HepG2 (cell line): ENCODE data around the gene LEFTY2. TPM values are rescaled to one million over a fixed set of nuclear protein-coding genes. Genes with fewer than 3 reads are reported as not detected.

Experiments
- ATAC-seq: fragments of 200-7000 bp; cut with Tn5 transposase; 3 replicates; pipeline ENCODE4 v1.9.1; 2020; ENCODE audit warnings: mild to moderate bottlenecking, moderate library complexity
- BruUV-seq: library from RNA; stranded (reverse); fragments of 400-500 nt; replicated peaks from 2 replicates; lab custom pipeline; 2021; lab: Mats Ljungman, UMichigan
- CTCF ChIA-PET: fragments of 300-600 bp; formaldehyde crosslinking; extraction: SDS; loops from one replicate; lab custom pipeline; 2021; ENCODE audit warnings: low total read pairs, inconsistent platforms, low intra/inter-chr PET ratio; lab: Yijun Ruan, JAX
- POLR2A ChIA-PET: fragments of 350-600 bp; sonication (Branson Sonifier 250); formaldehyde crosslinking; loops from one replicate; lab custom pipeline; 2020; ENCODE audit warnings: antibody characterized with exemption, inconsistent platforms; lab: Yijun Ruan, JAX
- DNase-seq: peaks from one replicate; pipeline ENCODE4 v3.0.0-alpha.2; 2015; ENCODE audit warnings: low spot score
- FAIRE-seq: peaks from 3 replicates; lab custom pipeline; 2011; peaks lifted over from hg19 to GRCh38; lab: Jason Lieb, UNC
- H2AFZ ChIP-seq: one replicate; pipeline ENCODE4 v1.6.1; 2011; ENCODE audit warnings: low read length, inconsistent platforms
- H3K27ac ChIP-seq: fragments of 300-600 bp; 3 replicates; pipeline ENCODE4 v1.8.0; 2011; ENCODE audit warnings: mixed run types, mild to moderate bottlenecking, mixed read lengths, low read length, inconsistent platforms; ENCODE audit not compliant: insufficient read depth; ENCODE audit errors: extremely low read length
- H3K27me3 ChIP-seq, 2 experiments: fragments of 200-600 bp in 1 of 2; 2 replicates in 1 of 2; 3 replicates in 1 of 2; pipeline versions ENCODE4 v1.6.0 to v1.8.0; 2011; ENCODE audit warnings: low read length in 2 of 2, mild to moderate bottlenecking in 2 of 2, moderate library complexity in 2 of 2, inconsistent platforms in 1 of 2; ENCODE audit not compliant: insufficient read depth in 2 of 2, control insufficient read depth in 1 of 2
- H3K36me3 ChIP-seq, 2 experiments: fragments of 200-600 bp in 1 of 2; replicated peaks in 1 of 2; 2 replicates in 1 of 2; 3 replicates in 1 of 2; pipeline versions ENCODE4 v1.5.1 to v1.8.0; 2011; ENCODE audit warnings: low read length in 2 of 2, inconsistent platforms in 1 of 2; ENCODE audit not compliant: insufficient read depth in 2 of 2, control insufficient read depth in 1 of 2
- H3K4me1 ChIP-seq: 2 replicates; pipeline ENCODE4 v1.5.1; 2012; ENCODE audit warnings: low read length, inconsistent platforms; ENCODE audit not compliant: insufficient read depth
- H3K4me2 ChIP-seq: 2 replicates; pipeline ENCODE4 v1.6.0; 2011; ENCODE audit warnings: low read depth, low read length, inconsistent platforms
- H3K4me3 ChIP-seq, 3 experiments: fragments of 200-600 bp in 1 of 3; sonication (generic), shearing (Covaris generic) in 1 of 3; replicated peaks in 1 of 3; 2 replicates each; pipeline ENCODE4 v1.5.1; 2011 to 2016; ENCODE audit warnings: low read length in 3 of 3, inconsistent platforms in 2 of 3, low read depth in 2 of 3, mild to moderate bottlenecking in 2 of 3, control low read depth in 1 of 3, mixed read lengths in 1 of 3; ENCODE audit not compliant: insufficient read depth in 1 of 3
- H3K79me2 ChIP-seq: one replicate; pipeline ENCODE4 v1.6.1; 2011; ENCODE audit warnings: low read length, inconsistent platforms; ENCODE audit not compliant: insufficient read depth
- H3K9ac ChIP-seq: 2 replicates; pipeline ENCODE4 v1.6.0; 2011; ENCODE audit warnings: mild to moderate bottlenecking, low read depth, low read length, inconsistent platforms; ENCODE audit not compliant: insufficient read depth
- H3K9me3 ChIP-seq: 2 replicates; pipeline ENCODE4 v1.5.1; 2012; ENCODE audit warnings: mild to moderate bottlenecking, low read length
- H4K20me1 ChIP-seq: 2 replicates; pipeline ENCODE4 v1.6.0; 2011; ENCODE audit warnings: inconsistent platforms, mild to moderate bottlenecking, low read length, moderate library complexity; ENCODE audit not compliant: insufficient read depth
- ATRX ChIP-seq: sonication (generic); formaldehyde crosslinking; IDR thresholded peaks from 2 replicates; pipeline ENCODE4 v1.4.0; 2020; ENCODE audit warnings: missing genetic modification reagents, borderline replicate concordance
- HIVEP1 ChIP-seq: sonication (generic); formaldehyde crosslinking; IDR thresholded peaks from 2 replicates; pipeline ENCODE4 v1.4.0; 2020; ENCODE audit warnings: mild to moderate bottlenecking, missing genetic modification reagents
- PRMT3 ChIP-seq: sonication (generic); formaldehyde crosslinking; IDR thresholded peaks from 2 replicates; pipeline ENCODE4 v1.8.1; 2022; ENCODE audit warnings: low read depth, mild to moderate bottlenecking, moderate library complexity, missing genetic modification reagents, borderline replicate concordance
- SNRNP70 ChIP-seq: fragments of 200-400 bp; formaldehyde crosslinking; IDR thresholded peaks from 2 replicates; pipeline ENCODE4 v1.6.1; 2017; ENCODE audit warnings: mild to moderate bottlenecking, low read depth, low read length, moderate library complexity
- SP140L ChIP-seq: sonication (generic); formaldehyde crosslinking; IDR thresholded peaks from 2 replicates; pipeline ENCODE4 v1.4.0; 2020; ENCODE audit warnings: missing genetic modification reagents, borderline replicate concordance
- ZBTB33 ChIP-seq: sonication (generic); formaldehyde crosslinking; IDR thresholded peaks from 2 replicates; pipeline ENCODE4 v1.4.0; 2020; ENCODE audit warnings: missing genetic modification reagents
- ZC3H13 ChIP-seq: sonication (generic); formaldehyde crosslinking; IDR thresholded peaks from 2 replicates; pipeline ENCODE4 v1.8.1; 2023; ENCODE audit warnings: mild to moderate bottlenecking, missing genetic modification reagents, moderate library complexity
- ZNF329 ChIP-seq: sonication (generic); formaldehyde crosslinking; IDR thresholded peaks from 2 replicates; pipeline ENCODE4 v1.9.0; 2021; ENCODE audit warnings: low read depth, mild to moderate bottlenecking, missing genetic modification reagents
- ZNF335 ChIP-seq: sonication (generic); formaldehyde crosslinking; IDR thresholded peaks from 2 replicates; pipeline ENCODE4 v1.4.0; 2020; ENCODE audit warnings: missing genetic modification reagents
- ZNF563 ChIP-seq: sonication (generic); formaldehyde crosslinking; IDR thresholded peaks from 2 replicates; pipeline ENCODE4 v1.8.0; 2022; ENCODE audit warnings: mild to moderate bottlenecking, moderate library complexity, missing genetic modification reagents
- ZNF619 ChIP-seq: sonication (generic); formaldehyde crosslinking; IDR thresholded peaks from 2 replicates; pipeline ENCODE4 v1.4.0; 2020; ENCODE audit warnings: mild to moderate bottlenecking, missing genetic modification reagents
- ZNF674 ChIP-seq: sonication (generic); formaldehyde crosslinking; IDR thresholded peaks from 2 replicates; pipeline ENCODE4 v1.5.0; 2020; ENCODE audit warnings: low read depth, mild to moderate bottlenecking, missing genetic modification reagents
- ZNF703 ChIP-seq: sonication (generic); formaldehyde crosslinking; IDR thresholded peaks from 2 replicates; pipeline ENCODE4 v1.5.1; 2020; ENCODE audit warnings: missing genetic modification reagents, mild to moderate bottlenecking, moderate library complexity, borderline replicate concordance
- ZNF724P ChIP-seq: sonication (generic); formaldehyde crosslinking; IDR thresholded peaks from 2 replicates; pipeline ENCODE4 v1.8.0; 2022; ENCODE audit warnings: missing genetic modification reagents, borderline replicate concordance
- ZNF782 ChIP-seq: sonication (generic); formaldehyde crosslinking; IDR thresholded peaks from 2 replicates; pipeline ENCODE4 v1.4.0; 2020; ENCODE audit warnings: missing genetic modification reagents, mild to moderate bottlenecking, borderline replicate concordance
- WGBS: methylation state at CpG from one replicate; pipeline ENCODE4 v1.1.6; 2017; ENCODE audit warnings: low lambda C conversion rate; 5-methylcytosine and 5-hydroxymethylcytosine counted together
- in situ Hi-C: cut with HindIII; loops from 2 replicates; pipeline ENCODE4 v1.10.0; 2017; ENCODE audit warnings: low pct_unique_long_range_greater_than_20kb; ENCODE audit not compliant: extremely low pct_ligation_motif_present
- intact Hi-C: fragments of 100-400 bp; cut with micrococcal nuclease; formaldehyde crosslinking; loops from one replicate; pipeline ENCODE4 v1.10.0; 2022; ENCODE audit not compliant: unreplicated experiment
- polyA plus RNA-seq, 8 experiments: library from polyadenylated mRNA; depleted of rRNA in 3 of 8; stranded (reverse) in 7 of 8; unstranded in 1 of 8; fragments of >200 nt; fragmentation: Illumina TruSeq in 4 of 8; extraction: Trizol in 4 of 8; gene quantifications; 2 replicates each; pipeline versions ENCODE4 v1.2.1 to v1.2.3, GENCODE V29; 2011 to 2016; ENCODE audit warnings: low read depth in 4 of 8, missing spikeins in 1 of 8, mixed read lengths in 1 of 8; ENCODE audit not compliant: insufficient read depth in 1 of 8
- total RNA-seq, 5 experiments: library from RNA; depleted of rRNA; stranded (reverse); fragments of >200 nt; fragmentation: Illumina TruSeq; extraction: Trizol; gene quantifications; 2 replicates each; pipeline ENCODE4 v1.2.3, GENCODE V29; 2016; ENCODE audit warnings: low read depth in 1 of 5
- TF ChIP-seq, protein P1 (sequence below): sonication (generic); formaldehyde crosslinking; IDR thresholded peaks from 2 replicates; pipeline ENCODE4 v1.5.0; 2020; ENCODE audit warnings: missing genetic modification reagents

The LEFTY2 gene
- total and polyA plus RNA-seq, 2 of the 13 experiments (the other 11 are each of a cell fraction or from before 2014, with no cell fraction given): 0.13 to 0.33 TPM

DNA sequence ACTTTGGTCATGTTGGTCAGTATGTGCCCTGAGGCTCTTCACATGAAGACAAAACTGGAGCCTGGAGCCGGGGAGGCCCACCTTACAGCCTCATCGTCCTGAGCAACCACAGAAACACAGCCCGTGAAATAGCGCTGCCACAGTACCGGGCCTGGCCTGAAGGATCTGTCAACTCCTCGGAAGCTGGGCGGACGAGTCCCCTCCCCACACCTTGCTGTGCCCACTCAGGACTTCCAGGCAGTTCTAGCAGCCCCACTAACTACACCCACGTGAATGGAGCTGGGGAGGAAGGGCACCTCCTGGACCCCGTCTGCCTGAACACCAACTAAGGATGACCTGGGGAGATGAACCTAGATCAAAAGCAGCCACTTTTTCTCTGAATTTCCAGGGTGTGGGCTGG lies 33.4 kb upstream of the LEFTY2 start:
- ChIA-PET CTCF (interaction anchor here (5.6 kb wide), 1 partner anchor 500 kb away, joined by 65 read pairs; no protein-coding TSS in a partner anchor), POLR2A (no interaction called here)
- H3K9me3 ChIP-seq: no peaks in the 10 kb centered on the region
- no TSS peak for BruUV-seq
- peak; percentile 15; the same call in 1 of the 3 replicates for ATAC-seq
- no peaks in the 10 kb centered on the region for H3K79me2 ChIP-seq
- no peak for DNase-seq
- no peaks in the 10 kb centered on the region for H4K20me1 ChIP-seq
- no peaks in the 10 kb centered on the region for H3K27me3 ChIP-seq
- in situ Hi-C loops: loop anchor here (25.0 kb wide), 1 partner anchor 662 kb away; no protein-coding TSS in a partner anchor
- WGBS: 59% methylated on average over 6 of the region's 10 CpGs
- no peaks in the 10 kb centered on the region for H3K4me1 ChIP-seq
- no peak for TF ChIP-seq ZNF619 (CRISPR knock-in tag)
- peak; percentile 31; the same call in 1 of the 2 replicates for TF ChIP-seq ZBTB33 (CRISPR knock-in tag)
- intact Hi-C loops: loop anchor here (10.0 kb wide), 2 partner anchors 90 to 200 kb away; partner anchors contain the start of genes LEFTY1, SRP9 and TMEM63A
- no peak overlapping the region for H3K9ac ChIP-seq
- no peak overlapping the region for H3K27ac ChIP-seq
- no peak overlapping the region for H2AFZ ChIP-seq
- H3K36me3 ChIP-seq: peaks cover 0 to 1% of the 10 kb centered on the region in 2 experiments; a peak in 1 of 5 replicates
- no peak overlapping the region for H3K4me3 ChIP-seq
- no peak for FAIRE-seq
- no peak overlapping the region for H3K4me2 ChIP-seq

DNA sequence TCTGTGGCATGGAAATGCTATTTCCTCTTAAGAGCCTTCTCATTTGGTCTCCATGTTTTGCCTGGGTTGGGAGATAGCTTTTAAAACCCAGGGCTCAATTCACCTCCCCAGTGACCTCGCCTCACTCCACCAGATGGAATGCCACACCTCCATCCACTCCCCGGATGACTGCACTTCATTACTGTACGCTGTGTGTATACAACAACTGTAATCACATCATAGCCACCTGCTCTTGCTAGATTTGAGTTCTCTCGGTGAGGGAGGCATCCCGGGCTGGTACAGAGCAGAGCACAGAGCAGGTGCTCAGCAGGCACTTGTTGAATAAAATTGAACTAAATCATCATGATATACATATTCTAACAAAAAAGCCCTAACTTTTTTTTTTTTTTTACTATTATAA lies 32.1 kb upstream of the LEFTY2 start:
- POLR2A ChIA-PET: no interaction called here
- Histone ChIP-seq H3K27ac (no peak overlapping the region), H3K79me2 (no peaks in the 10 kb centered on the region), H3K4me2 (no peak overlapping the region), H3K9ac (no peak overlapping the region), H2AFZ (no peak overlapping the region), H4K20me1 (no peaks in the 10 kb centered on the region), H3K36me3 (no peaks in the 10 kb centered on the region), H3K4me3 (no peak overlapping the region), H3K4me1 (no peaks in the 10 kb centered on the region), H3K9me3 (no peaks in the 10 kb centered on the region), H3K27me3 (no peaks in the 10 kb centered on the region)
- in situ Hi-C loops: loop anchor here (25.0 kb wide), 1 partner anchor 661 kb away; no protein-coding TSS in a partner anchor
- FAIRE-seq (no peak), DNase-seq (no peak), ATAC-seq (no peak)
- 26% methylated on average over 5 of the region's 5 CpGs for WGBS
- CTCF ChIA-PET: interaction anchor here (5.6 kb wide), 1 partner anchor 498 kb away, joined by 65 read pairs; no protein-coding TSS in a partner anchor
- BruUV-seq: no TSS peak
- intact Hi-C loops: loop anchor here (10.0 kb wide), 2 partner anchors 88 to 198 kb away; partner anchors contain the start of genes LEFTY1, SRP9 and TMEM63A
- TF ChIP-seq ZC3H13 (CRISPR knock-in tag) (no peak), ZNF782 (CRISPR knock-in tag) (no peak), SNRNP70 (no peak), ZNF724P (CRISPR knock-in tag) (no peak), ZNF329 (CRISPR knock-in tag) (no peak), PRMT3 (CRISPR knock-in tag) (no peak), HIVEP1 (CRISPR knock-in tag) (no peak), ZNF563 (no peak), SP140L (CRISPR knock-in tag) (no peak), ZNF703 (no peak), ATRX (CRISPR knock-in tag) (no peak), ZNF335 (CRISPR knock-in tag) (no peak), ZNF674 (CRISPR knock-in tag) (no peak)
- TF ChIP-seq, protein P1, sequence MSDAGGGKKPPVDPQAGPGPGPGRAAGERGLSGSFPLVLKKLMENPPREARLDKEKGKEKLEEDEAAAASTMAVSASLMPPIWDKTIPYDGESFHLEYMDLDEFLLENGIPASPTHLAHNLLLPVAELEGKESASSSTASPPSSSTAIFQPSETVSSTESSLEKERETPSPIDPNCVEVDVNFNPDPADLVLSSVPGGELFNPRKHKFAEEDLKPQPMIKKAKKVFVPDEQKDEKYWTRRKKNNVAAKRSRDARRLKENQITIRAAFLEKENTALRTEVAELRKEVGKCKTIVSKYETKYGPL: no peak
